Activated CD4-positive, alpha-beta T cell treated with anti-CD3 and anti-CD28 coated beads for 36 hours (primary cell): ENCODE data around the gene ZZZ3. TPM values are rescaled to one million over a fixed set of nuclear protein-coding genes. Genes with fewer than 3 reads are reported as not detected.

Source experiments
- ATAC-seq: fragments of 200-7000 bp; cut with Tn5 transposase; one replicate; pipeline ENCODE4 v1.10.0; 2021; ENCODE audit warnings: mild to moderate bottlenecking, moderate library complexity
- CTCF ChIA-PET: fragments of 350-600 bp; sonication (Branson Sonifier 250); formaldehyde crosslinking; loops from one replicate; lab custom pipeline; 2021; ENCODE audit warnings: antibody characterized with exemption; lab: Charles Lee
- POLR2A ChIA-PET: fragments of 350-600 bp; sonication (Branson Sonifier 250); formaldehyde crosslinking; loops from one replicate; lab custom pipeline; 2021; ENCODE audit warnings: antibody characterized with exemption, inconsistent platforms; lab: Charles Lee
- DNase-seq: peaks from one replicate; pipeline ENCODE4 v3.0.0-alpha.2; 2020
- H3K27ac Mint-ChIP-seq: one replicate; pipeline ENCODE4 v1.8.0; 2021; ENCODE audit warnings: mixed read lengths
- H3K27me3 Mint-ChIP-seq: one replicate; pipeline ENCODE4 v1.8.0; 2021; ENCODE audit warnings: mixed read lengths
- H3K36me3 Mint-ChIP-seq: one replicate; pipeline ENCODE4 v1.8.0; 2021; ENCODE audit warnings: low read depth, mixed read lengths
- H3K4me1 Mint-ChIP-seq: one replicate; pipeline ENCODE4 v1.8.0; 2021; ENCODE audit warnings: mixed read lengths
- H3K4me3 Mint-ChIP-seq: one replicate; pipeline ENCODE4 v1.8.0; 2021; ENCODE audit warnings: mild to moderate bottlenecking, moderate library complexity, mixed read lengths
- H3K9me3 Mint-ChIP-seq: one replicate; pipeline ENCODE4 v1.8.0; 2021; ENCODE audit warnings: low read depth, mixed read lengths
- intact Hi-C, 2 experiments: fragments of 100-400 bp; cut with DNase I in 1 of 2; cut with micrococcal nuclease in 1 of 2; formaldehyde crosslinking; loops; one replicate each; pipeline versions ENCODE4 v1.14.2 to v1.15.1; 2022 to 2024; cut with DNase I, micrococcal nuclease
- total RNA-seq, 2 experiments: library from RNA; stranded (reverse); gene quantifications; one replicate each; pipeline ENCODE4 v1.2.3, GENCODE V29; 2021

The ZZZ3 gene
- total RNA-seq, 2 experiments from 2014 or later, result 40.2 to 40.5 TPM

DNA sequence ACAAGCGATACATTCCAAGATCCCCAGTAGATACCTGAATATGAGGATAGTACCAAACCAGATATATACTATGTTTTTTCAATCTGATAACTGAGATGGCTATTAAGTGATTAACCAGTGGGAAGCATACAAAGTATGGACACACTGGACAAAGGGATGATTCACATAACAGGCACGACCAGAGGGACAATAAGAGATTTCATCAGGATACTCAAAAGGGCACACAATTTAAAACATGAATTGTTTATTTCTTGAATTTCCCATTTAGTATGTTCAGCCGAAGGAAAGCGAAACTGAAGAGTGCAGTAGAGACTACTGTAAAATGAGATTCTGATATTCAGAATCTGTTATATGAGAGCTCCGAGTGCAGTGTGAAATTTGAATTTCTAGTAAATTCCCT, 10.6 kb downstream of the ZZZ3 start:
- intact Hi-C loops, result no loop called here
- H3K4me3 Mint-ChIP-seq, result peak overlapping the region; percentile 21
- ChIA-PET CTCF (interaction anchor here (0.6 to 2.0 kb wide), 2 partner anchors 11 to 1530 kb away, joined by 3 to 8 read pairs; partner anchors contain the start of gene ZZZ3), POLR2A (interaction anchor here (0.9 kb wide), 1 partner anchor 10 kb away, joined by 3 read pairs; no protein-coding TSS in a partner anchor)
- H3K36me3 Mint-ChIP-seq, result peaks cover 10% of the 10 kb centered on the region
- peaks cover 73% of the 10 kb centered on the region for H3K4me1 Mint-ChIP-seq
- no peaks in the 10 kb centered on the region for H3K27me3 Mint-ChIP-seq
- no peaks in the 10 kb centered on the region for H3K9me3 Mint-ChIP-seq
- DNase-seq (no peak), ATAC-seq (no peak)
- H3K27ac Mint-ChIP-seq, result peak overlapping the region; percentile 73

DNA sequence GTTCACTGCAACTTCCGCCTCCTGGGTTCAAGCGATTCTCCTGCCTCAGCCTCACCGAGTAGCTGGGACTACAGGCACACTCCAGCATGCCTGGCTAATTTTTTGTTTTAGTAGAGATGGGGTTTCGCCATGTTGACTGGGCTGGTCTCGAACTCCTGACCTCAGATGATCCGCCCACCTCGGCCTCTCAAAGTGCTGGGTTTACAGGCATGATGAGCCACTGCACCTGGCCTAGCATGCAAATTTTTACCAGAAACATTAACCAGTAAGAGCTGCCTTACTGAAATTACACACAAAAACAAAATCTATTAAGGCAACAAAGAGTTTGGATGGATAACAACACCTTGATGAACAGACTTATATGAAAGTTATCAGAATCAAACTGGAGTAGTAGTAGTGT, 12.1 kb downstream of the ZZZ3 start:
- ChIA-PET CTCF (no interaction called here), POLR2A (no interaction called here)
- intact Hi-C loops, result no loop called here
- H3K27ac Mint-ChIP-seq, result no peak overlapping the region
- DNase-seq, result peak; percentile 25
- no peak for ATAC-seq
- peaks cover 5% of the 10 kb centered on the region for H3K36me3 Mint-ChIP-seq
- H3K27me3 Mint-ChIP-seq, result no peaks in the 10 kb centered on the region
- no peaks in the 10 kb centered on the region for H3K9me3 Mint-ChIP-seq
- no peak overlapping the region for H3K4me3 Mint-ChIP-seq
- H3K4me1 Mint-ChIP-seq, result peaks cover 71% of the 10 kb centered on the region

DNA sequence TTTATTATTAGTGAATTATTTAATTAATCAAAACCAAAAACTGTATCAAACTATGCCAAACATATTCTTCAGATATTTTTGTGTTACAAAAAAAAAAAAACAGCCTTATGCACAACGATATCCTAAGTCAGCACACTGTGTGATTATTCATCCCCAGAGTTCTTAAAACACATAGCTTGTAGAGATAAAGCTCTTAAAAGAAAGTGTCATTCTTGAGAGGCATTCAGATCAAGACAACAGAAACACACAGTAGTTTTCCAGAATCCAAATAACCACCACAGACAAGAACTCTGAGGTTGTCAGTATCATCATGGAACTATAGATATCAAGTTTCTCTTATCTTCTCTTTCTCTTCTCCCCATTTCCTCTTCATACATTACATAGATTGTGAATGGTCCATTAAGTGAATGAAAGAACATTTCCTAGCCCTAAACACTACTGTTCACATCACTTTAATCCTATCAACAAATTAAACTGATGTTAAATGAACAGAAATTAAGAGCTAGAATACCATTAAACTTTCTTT, 13.5 kb downstream of the ZZZ3 start:
- H3K27ac Mint-ChIP-seq, result peak overlapping the region; percentile 19
- intact Hi-C loops, result loop anchor here in 1 of 2 experiments (5.0 kb wide), 1 partner anchor 308 kb away; the partner anchor contains the start of gene FUBP1
- POLR2A ChIA-PET, result interaction anchor here (0.7 kb wide), 2 partner anchors 210 to 350 kb away, joined by 3 to 4 read pairs; no protein-coding TSS in a partner anchor

DNA sequence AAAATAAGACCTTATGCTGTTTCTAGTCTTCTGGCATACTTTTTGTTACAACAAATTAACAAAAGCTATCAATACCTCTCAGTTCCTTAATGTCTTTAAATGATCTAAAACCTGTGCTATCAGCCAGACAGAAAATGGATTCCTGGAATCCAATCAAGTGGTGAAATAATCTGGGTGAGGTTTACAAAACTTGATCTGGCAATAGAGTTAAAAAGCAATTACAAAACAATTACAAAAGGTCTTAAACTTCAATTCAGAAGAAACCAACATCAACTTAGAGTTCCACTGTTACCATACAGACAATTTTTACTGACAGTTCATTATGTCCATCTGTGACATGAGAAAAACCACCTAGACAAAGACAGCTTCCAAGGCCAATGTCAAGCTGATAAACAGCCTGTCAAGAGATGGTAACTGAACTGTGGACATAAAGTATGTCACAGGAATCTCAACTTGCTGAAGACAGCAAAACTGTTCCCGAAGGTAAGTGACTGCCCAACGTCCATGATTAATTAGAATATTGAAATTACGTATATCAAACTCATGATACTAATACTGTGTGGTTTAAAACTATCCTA, 17.4 kb downstream of the ZZZ3 start:
- peak overlapping the region; percentile 60 for H3K27ac Mint-ChIP-seq
- H3K36me3 Mint-ChIP-seq, result peaks cover 12% of the 10 kb centered on the region
- ATAC-seq (no peak), DNase-seq (no peak)
- H3K4me1 Mint-ChIP-seq, result peaks cover 54% of the 10 kb centered on the region
- POLR2A ChIA-PET, result no interaction called here
- no peaks in the 10 kb centered on the region for H3K9me3 Mint-ChIP-seq
- H3K27me3 Mint-ChIP-seq, result no peaks in the 10 kb centered on the region
- H3K4me3 Mint-ChIP-seq, result no peak overlapping the region
- CTCF ChIA-PET, result interaction anchor here (0.7 to 1.2 kb wide), 2 partner anchors 17 to 389 kb away, joined by 3 read pairs; no protein-coding TSS in a partner anchor
- intact Hi-C loops, result loop anchor here in 1 of 2 experiments (5.0 kb wide), 1 partner anchor 312 kb away; the partner anchor contains the start of gene FUBP1

More for the DNA sequence above, 13.5 kb downstream of the ZZZ3 start:
- Mint-ChIP-seq H3K9me3 (no peaks in the 10 kb centered on the region), H3K27me3 (no peaks in the 10 kb centered on the region), H3K4me1 (peaks cover 68% of the 10 kb centered on the region), H3K4me3 (no peak overlapping the region), H3K36me3 (peaks cover 4% of the 10 kb centered on the region)
- DNase-seq (no peak), ATAC-seq (peak; percentile 75)
- CTCF ChIA-PET, result interaction anchor here (1.2 to 2.0 kb wide), 3 partner anchors 8 to 14 kb away, joined by 4 to 8 read pairs (median 7); partner anchors contain the start of gene ZZZ3

DNA sequence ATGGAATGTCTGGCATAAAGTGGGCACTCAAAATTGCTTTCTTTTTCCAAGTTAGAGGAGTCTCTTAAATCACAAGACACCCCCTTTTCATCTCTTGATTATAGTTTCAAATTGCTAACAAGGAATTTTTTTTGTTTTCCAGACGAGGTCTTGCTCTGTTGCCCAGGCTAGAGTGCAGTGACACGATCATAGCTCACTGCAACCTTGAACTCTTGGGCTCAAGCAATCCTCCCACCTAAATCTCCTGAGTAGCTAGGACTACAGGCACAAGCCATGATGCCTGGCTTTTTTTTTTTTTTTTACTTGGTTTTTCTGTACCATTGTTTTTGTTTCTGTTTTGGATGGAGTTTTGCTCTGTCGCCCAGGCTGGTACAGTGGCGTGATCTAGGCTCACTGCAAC, 20.8 kb downstream of the ZZZ3 start:
- POLR2A ChIA-PET, result no interaction called here
- DNase-seq (no peak), ATAC-seq (no peak)
- intact Hi-C loops, result no loop called here
- no peaks in the 10 kb centered on the region for H3K9me3 Mint-ChIP-seq
- peaks cover 38% of the 10 kb centered on the region for H3K4me1 Mint-ChIP-seq
- H3K36me3 Mint-ChIP-seq, result peaks cover 14% of the 10 kb centered on the region
- H3K4me3 Mint-ChIP-seq, result no peak overlapping the region
- no peak overlapping the region for H3K27ac Mint-ChIP-seq
- CTCF ChIA-PET, result no interaction called here
- H3K27me3 Mint-ChIP-seq, result no peaks in the 10 kb centered on the region

DNA sequence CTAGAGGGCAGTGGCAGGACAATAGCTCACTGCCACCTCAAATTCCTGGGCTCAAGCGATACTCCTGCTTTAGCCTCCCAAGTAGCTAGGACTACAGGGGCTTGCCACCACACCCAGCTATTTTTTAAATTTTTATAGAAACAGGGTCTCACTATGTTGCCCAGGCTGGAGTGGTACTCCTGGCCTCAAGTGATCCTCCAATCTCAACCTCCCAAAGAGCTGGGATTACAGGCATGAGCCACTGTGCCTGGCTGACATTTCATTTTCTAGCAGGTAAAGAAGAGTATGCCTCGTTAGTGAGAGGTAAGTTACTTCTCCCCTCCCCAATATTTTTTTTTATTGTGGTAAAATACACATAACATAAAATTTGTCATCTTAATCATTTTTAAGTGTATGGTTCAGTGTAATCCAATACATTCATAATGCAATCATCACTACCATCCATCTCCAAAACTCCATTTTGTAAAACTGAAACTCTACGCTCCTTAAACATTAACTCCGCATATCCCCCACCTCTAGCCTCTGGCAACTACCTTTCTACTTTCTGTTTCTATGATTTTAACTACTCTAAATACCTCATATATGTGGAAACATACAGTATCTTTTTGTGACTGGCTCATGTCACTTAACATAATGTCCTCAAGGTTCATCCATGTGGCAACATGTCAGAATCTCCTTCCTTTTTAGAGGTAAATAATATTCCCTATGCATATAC, 22.4 kb downstream of the ZZZ3 start:
- intact Hi-C loops, result no loop called here
- Mint-ChIP-seq H3K36me3 (peaks cover 16% of the 10 kb centered on the region), H3K27ac (no peak overlapping the region), H3K9me3 (no peaks in the 10 kb centered on the region), H3K4me1 (peaks cover 45% of the 10 kb centered on the region), H3K4me3 (no peak overlapping the region), H3K27me3 (no peaks in the 10 kb centered on the region)
- DNase-seq, result no peak
- ChIA-PET POLR2A (interaction anchor here (1.1 kb wide), 1 partner anchor 14 kb away, joined by 5 read pairs; no protein-coding TSS in a partner anchor), CTCF (interaction anchor here (0.6 to 0.8 kb wide), 3 partner anchors 9 to 48 kb away, joined by 3 to 4 read pairs (median 3); no protein-coding TSS in a partner anchor)
- no peak for ATAC-seq

DNA sequence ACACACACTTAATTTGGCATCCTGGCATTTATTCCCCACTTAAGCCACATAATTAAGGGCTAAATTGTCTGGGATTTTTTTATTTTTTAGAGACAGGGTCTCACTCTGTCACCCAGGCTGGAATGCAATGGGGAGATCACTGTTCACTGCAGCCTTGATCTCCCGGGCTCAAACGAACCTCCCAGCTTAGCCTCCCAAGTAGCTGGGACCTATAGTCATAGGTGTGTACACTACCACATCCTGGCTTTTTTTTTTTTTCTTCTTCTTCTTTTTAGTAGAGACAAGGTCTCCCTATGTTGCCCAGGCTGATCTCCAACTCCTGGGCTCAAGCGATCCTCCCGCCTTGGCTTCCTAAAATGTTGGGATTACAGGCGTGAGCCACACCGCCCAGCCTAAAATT, 24.2 kb downstream of the ZZZ3 start:
- H3K9me3 Mint-ChIP-seq, result no peaks in the 10 kb centered on the region
- ChIA-PET POLR2A (no interaction called here), CTCF (no interaction called here)
- ATAC-seq (no peak), DNase-seq (no peak)
- H3K27me3 Mint-ChIP-seq, result no peaks in the 10 kb centered on the region
- intact Hi-C loops, result no loop called here
- H3K36me3 Mint-ChIP-seq, result peaks cover 13% of the 10 kb centered on the region
- H3K4me3 Mint-ChIP-seq, result no peak overlapping the region
- H3K27ac Mint-ChIP-seq, result no peak overlapping the region
- H3K4me1 Mint-ChIP-seq, result peaks cover 38% of the 10 kb centered on the region

DNA sequence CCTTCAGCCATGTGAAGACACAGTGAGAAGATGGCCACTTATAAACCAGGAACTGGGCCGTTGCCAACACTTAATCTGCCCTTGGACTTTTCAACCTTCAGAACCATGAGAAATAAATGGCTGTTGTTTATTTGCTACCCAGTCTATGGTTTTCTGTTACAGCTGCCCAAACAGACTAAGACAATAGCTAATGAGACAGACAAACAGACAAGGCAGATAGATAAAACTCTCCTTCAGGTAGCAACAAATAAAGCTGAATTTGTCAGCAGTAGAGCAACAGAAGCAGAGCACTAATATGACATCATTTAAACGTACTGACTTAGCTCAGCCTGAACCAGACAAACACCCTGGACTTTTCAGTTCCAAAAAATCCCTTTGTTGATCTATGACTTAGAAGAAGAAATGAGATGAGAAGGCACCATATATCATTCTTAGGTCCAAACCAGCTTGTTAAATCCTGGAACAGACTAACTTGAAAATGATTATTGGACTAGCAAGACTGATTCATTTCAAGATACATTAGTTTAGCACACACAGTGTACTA, 27.0 kb downstream of the ZZZ3 start:
- peak overlapping the region; percentile 11 for H3K27ac Mint-ChIP-seq
- H3K27me3 Mint-ChIP-seq, result no peaks in the 10 kb centered on the region
- ATAC-seq (peak; percentile 82), DNase-seq (no peak)
- ChIA-PET POLR2A (interaction anchor here (0.8 kb wide), 1 partner anchor 27 kb away, joined by 3 read pairs; the partner anchor contains the start of gene ZZZ3), CTCF (interaction anchor here (0.6 to 1.3 kb wide), 3 partner anchors 9 to 459 kb away, joined by 3 to 4 read pairs (median 3); no protein-coding TSS in a partner anchor)
- peaks cover 39% of the 10 kb centered on the region for H3K36me3 Mint-ChIP-seq
- no peak overlapping the region for H3K4me3 Mint-ChIP-seq
- intact Hi-C loops, result no loop called here
- H3K9me3 Mint-ChIP-seq, result peaks cover 7% of the 10 kb centered on the region
- peaks cover 34% of the 10 kb centered on the region for H3K4me1 Mint-ChIP-seq

DNA sequence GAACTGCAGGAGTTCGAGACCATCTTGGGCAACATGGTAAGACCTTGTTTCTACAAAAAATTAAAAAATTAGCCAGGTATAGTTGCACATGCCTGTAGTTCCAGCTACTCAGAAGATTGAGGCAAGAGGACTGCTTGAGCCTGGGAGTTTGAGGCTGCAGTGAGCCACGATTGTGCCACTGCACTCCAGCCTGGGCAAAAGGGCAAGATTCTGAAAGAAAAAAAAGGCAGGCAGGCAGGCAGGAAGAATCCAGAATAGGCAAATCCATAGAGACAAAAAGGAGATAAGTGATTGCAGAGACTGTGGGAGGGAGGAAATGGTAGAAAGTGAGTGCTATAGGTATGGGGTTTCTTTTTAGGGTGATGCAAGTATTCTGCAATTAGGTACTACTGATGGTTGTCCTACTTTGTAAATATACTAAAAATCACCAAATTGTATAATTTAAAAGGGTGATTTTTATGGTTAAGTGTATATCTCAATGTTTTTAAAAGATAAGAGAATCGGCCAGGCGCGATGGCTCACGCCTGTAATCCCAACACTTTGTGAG, 29.4 kb downstream of the ZZZ3 start:
- H3K9me3 Mint-ChIP-seq, result peaks cover 22% of the 10 kb centered on the region
- no peak for ATAC-seq
- DNase-seq, result no peak
- peaks cover 54% of the 10 kb centered on the region for H3K36me3 Mint-ChIP-seq
- peaks cover 32% of the 10 kb centered on the region for H3K4me1 Mint-ChIP-seq
- POLR2A ChIA-PET, result no interaction called here
- H3K27me3 Mint-ChIP-seq, result no peaks in the 10 kb centered on the region
- CTCF ChIA-PET, result no interaction called here
- peak overlapping the region; percentile 59 for H3K27ac Mint-ChIP-seq
- intact Hi-C loops, result no loop called here
- H3K4me3 Mint-ChIP-seq, result no peak overlapping the region

DNA sequence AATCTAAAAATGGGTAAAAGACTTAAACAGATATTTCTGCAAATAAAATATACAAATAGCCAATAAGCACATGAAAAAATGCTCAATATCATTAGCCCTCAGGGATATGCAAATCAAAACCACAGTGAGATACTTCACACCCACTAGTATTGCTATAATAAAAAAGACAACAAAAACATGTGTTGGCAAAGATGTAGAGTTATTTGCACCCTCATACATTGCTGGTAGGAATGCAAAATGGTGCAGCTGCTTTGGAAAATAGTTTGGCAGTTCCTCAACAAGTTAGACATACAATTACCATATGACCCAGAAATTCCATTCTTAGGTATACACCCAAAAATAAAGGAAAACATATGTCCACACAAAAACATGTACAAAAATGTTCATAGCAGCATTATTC, 30.2 kb downstream of the ZZZ3 start:
- intact Hi-C loops, result no loop called here
- DNase-seq (no peak), ATAC-seq (no peak)
- H3K27ac Mint-ChIP-seq, result peak overlapping the region; percentile 19
- peaks cover 28% of the 10 kb centered on the region for H3K4me1 Mint-ChIP-seq
- POLR2A ChIA-PET, result no interaction called here
- CTCF ChIA-PET, result no interaction called here
- H3K36me3 Mint-ChIP-seq, result peaks cover 57% of the 10 kb centered on the region
- H3K27me3 Mint-ChIP-seq, result no peaks in the 10 kb centered on the region
- H3K9me3 Mint-ChIP-seq, result peaks cover 22% of the 10 kb centered on the region
- no peak overlapping the region for H3K4me3 Mint-ChIP-seq

DNA sequence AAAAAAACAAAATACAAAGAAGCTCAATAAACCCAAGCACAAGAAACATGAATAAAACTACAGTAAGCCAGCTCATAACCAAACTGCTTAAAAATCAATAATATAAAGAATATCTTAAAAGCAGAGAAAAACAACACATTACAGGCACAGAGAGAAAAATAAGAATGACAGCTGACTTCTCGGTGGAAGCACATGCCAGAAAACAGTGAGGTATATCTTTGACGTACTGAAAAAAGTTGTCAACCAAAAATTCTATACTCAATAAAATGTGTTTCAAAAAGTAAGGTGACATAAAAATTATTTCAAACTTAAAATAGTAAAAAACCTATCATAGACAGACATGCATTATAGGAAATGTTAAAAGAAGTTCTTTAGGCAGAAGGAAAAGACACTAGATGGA, 33.3 kb downstream of the ZZZ3 start:
- ChIA-PET CTCF (interaction anchor here (1.3 kb wide), 1 partner anchor 16 kb away, joined by 3 read pairs; no protein-coding TSS in a partner anchor), POLR2A (no interaction called here)
- H3K27me3 Mint-ChIP-seq, result no peaks in the 10 kb centered on the region
- H3K36me3 Mint-ChIP-seq, result peaks cover 66% of the 10 kb centered on the region
- H3K27ac Mint-ChIP-seq, result no peak overlapping the region
- H3K9me3 Mint-ChIP-seq, result peaks cover 22% of the 10 kb centered on the region
- no peak overlapping the region for H3K4me3 Mint-ChIP-seq
- DNase-seq (no peak), ATAC-seq (no peak)
- H3K4me1 Mint-ChIP-seq, result peaks cover 20% of the 10 kb centered on the region
- intact Hi-C loops, result no loop called here
